Mesenchymal stem cell (in vitro differentiated cells and primary cell): ENCODE data around the gene DOCK8.

Source experiments
- DNase-seq: peaks from one replicate; pipeline ENCODE4 v3.0.0-alpha.2; 2013
- H2AFZ ChIP-seq: one replicate; pipeline ENCODE4 v1.6.1; 2013; ENCODE audit warnings: low read depth, mild to moderate bottlenecking, control low read depth, inconsistent platforms, low read length, moderate library complexity
- H2AK5ac ChIP-seq: 2 replicates; pipeline ENCODE4 v1.6.1; 2013; ENCODE audit warnings: low read length, moderate library complexity, mild to moderate bottlenecking, inconsistent platforms; ENCODE audit not compliant: severe bottlenecking
- H2BK120ac ChIP-seq: one replicate; pipeline ENCODE4 v1.6.1; 2013; ENCODE audit warnings: low read depth, mild to moderate bottlenecking, inconsistent platforms, low read length, moderate library complexity
- H2BK12ac ChIP-seq, 2 experiments: one replicate each; pipeline ENCODE4 v1.6.1; 2013; ENCODE audit warnings: inconsistent platforms in 2 of 2, low read length in 2 of 2, mild to moderate bottlenecking in 2 of 2, moderate library complexity in 2 of 2, control low read depth in 1 of 2
- H2BK15ac ChIP-seq: one replicate; pipeline ENCODE4 v1.6.1; 2013; ENCODE audit warnings: mild to moderate bottlenecking, low read depth, inconsistent platforms; ENCODE audit not compliant: poor library complexity, severe bottlenecking
- H2BK5ac ChIP-seq: 2 replicates; pipeline ENCODE4 v1.6.1; 2013; ENCODE audit warnings: low read depth, mild to moderate bottlenecking, low read length, control low read depth, inconsistent platforms; ENCODE audit not compliant: poor library complexity, severe bottlenecking
- H3K14ac ChIP-seq, 2 experiments: one replicate each; pipeline ENCODE4 v1.6.1; 2013; ENCODE audit warnings: inconsistent platforms in 2 of 2, low read length in 2 of 2, control low read depth in 1 of 2, mild to moderate bottlenecking in 1 of 2, moderate library complexity in 1 of 2
- H3K18ac ChIP-seq, 2 experiments: one replicate each; pipeline ENCODE4 v1.6.1; 2013; ENCODE audit warnings: inconsistent platforms in 2 of 2, low read length in 2 of 2, control low read depth in 1 of 2, low read depth in 1 of 2, mild to moderate bottlenecking in 1 of 2
- H3K23ac ChIP-seq, 2 experiments: one replicate each; pipeline ENCODE4 v1.6.1; 2013; ENCODE audit warnings: inconsistent platforms in 2 of 2, low read length in 2 of 2, mild to moderate bottlenecking in 2 of 2, moderate library complexity in 2 of 2, control low read depth in 1 of 2
- H3K27ac ChIP-seq: 2 replicates; pipeline ENCODE4 v1.5.1; 2013; ENCODE audit warnings: mild to moderate bottlenecking, moderate library complexity, low read length, control low read depth, inconsistent platforms; ENCODE audit not compliant: poor library complexity, severe bottlenecking
- H3K27me3 ChIP-seq, 2 experiments: 2 replicates each; pipeline versions ENCODE4 v1.6.1 to v1.7.0; 2013; ENCODE audit warnings: low read length in 2 of 2, mild to moderate bottlenecking in 2 of 2, moderate library complexity in 2 of 2, control low read depth in 1 of 2, inconsistent platforms in 1 of 2; ENCODE audit not compliant: control insufficient read depth in 1 of 2, insufficient read depth in 1 of 2
- H3K36me3 ChIP-seq, 2 experiments: 2 replicates each; pipeline versions ENCODE4 v1.6.1 to v1.7.0; 2013; ENCODE audit warnings: low read length in 2 of 2, control low read depth in 1 of 2, inconsistent platforms in 1 of 2, low read depth in 1 of 2, mild to moderate bottlenecking in 1 of 2; ENCODE audit not compliant: insufficient read depth in 2 of 2, control insufficient read depth in 1 of 2
- H3K4ac ChIP-seq, 2 experiments: one replicate each; pipeline ENCODE4 v1.6.1; 2013; ENCODE audit warnings: inconsistent platforms in 2 of 2, low read length in 2 of 2, mild to moderate bottlenecking in 2 of 2, moderate library complexity in 2 of 2, control low read depth in 1 of 2, low read depth in 1 of 2
- H3K4me1 ChIP-seq: 2 replicates; pipeline ENCODE4 v1.6.1; 2013; ENCODE audit warnings: low read depth, low read length, control low read depth; ENCODE audit not compliant: control insufficient read depth, insufficient read depth
- H3K4me2 ChIP-seq: 2 replicates; pipeline ENCODE4 v1.6.1; 2013; ENCODE audit warnings: low read length, mild to moderate bottlenecking, inconsistent platforms; ENCODE audit not compliant: poor library complexity, severe bottlenecking
- H3K4me3 ChIP-seq, 2 experiments: 2 replicates each; pipeline versions ENCODE4 v1.5.1 to v1.7.0; 2013; ENCODE audit warnings: low read length in 2 of 2, mild to moderate bottlenecking in 2 of 2, control low read depth in 1 of 2, low read depth in 1 of 2; ENCODE audit not compliant: insufficient read depth in 1 of 2
- H3K79me1 ChIP-seq: replicated peaks from 2 replicates; pipeline ENCODE4 v1.6.1; 2013; ENCODE audit warnings: mild to moderate bottlenecking, control low read depth, low read length, inconsistent platforms; ENCODE audit not compliant: poor library complexity, severe bottlenecking
- H3K9ac ChIP-seq: 2 replicates; pipeline ENCODE4 v1.7.0; 2013; ENCODE audit warnings: mild to moderate bottlenecking, low read length, moderate library complexity
- H3K9me3 ChIP-seq: 2 replicates; pipeline ENCODE4 v1.7.0; 2013; ENCODE audit warnings: mild to moderate bottlenecking, low read length; ENCODE audit not compliant: control insufficient read depth
- H4K8ac ChIP-seq: one replicate; pipeline ENCODE4 v1.6.1; 2013; ENCODE audit warnings: inconsistent platforms, mild to moderate bottlenecking, low read length, moderate library complexity
- H4K91ac ChIP-seq: one replicate; pipeline ENCODE4 v1.6.1; 2013; ENCODE audit warnings: mild to moderate bottlenecking, low read length, inconsistent platforms
- WGBS: methylation state at CpG from one replicate; pipeline ENCODE4 v1.1.7; 2013; ENCODE audit warnings: mixed read lengths; 5-methylcytosine and 5-hydroxymethylcytosine counted together

DOCK8 gene

GRCh38 chr9:353077-353476 is 138.4 kb downstream of the DOCK8 start:
- Histone ChIP-seq H4K91ac (no peak overlapping the region), H3K27me3 (peaks cover 8 to 15% of the 10 kb centered on the region in 2 experiments), H3K18ac (no peak overlapping the region), H3K79me1 (no peaks in the 10 kb centered on the region), H3K36me3 (no peaks in the 10 kb centered on the region), H2BK15ac (no peak overlapping the region), H3K4me1 (no peaks in the 10 kb centered on the region), H3K4me3 (no peak overlapping the region), H2BK120ac (no peak overlapping the region), H3K14ac (no peak overlapping the region), H3K9ac (no peak overlapping the region), H3K23ac (no peak overlapping the region), H2BK5ac (no peak overlapping the region), H2AFZ (no peak overlapping the region), H2AK5ac (no peak overlapping the region), H3K9me3 (no peaks in the 10 kb centered on the region), H2BK12ac (no peak overlapping the region), H3K27ac (no peak overlapping the region), H3K4ac (no peak overlapping the region), H3K4me2 (no peak overlapping the region), H4K8ac (no peak overlapping the region)
- WGBS, result no CpG with 5 or more reads among the region's 1 CpG
- no peak for DNase-seq

GRCh38 chr9:354453-354852 is 139.8 kb downstream of the DOCK8 start:
- H3K18ac ChIP-seq, result no peak overlapping the region
- no peak overlapping the region for H2BK12ac ChIP-seq
- no peaks in the 10 kb centered on the region for H3K79me1 ChIP-seq
- WGBS, result 61% methylated on average over 8 of the region's 8 CpGs
- no peak overlapping the region for H3K4me3 ChIP-seq
- no peak overlapping the region for H2BK5ac ChIP-seq
- peaks cover 4 to 9% of the 10 kb centered on the region in 2 experiments for H3K27me3 ChIP-seq
- no peaks in the 10 kb centered on the region for H3K36me3 ChIP-seq
- no peak overlapping the region for H3K14ac ChIP-seq
- no peak overlapping the region for H3K4me2 ChIP-seq
- no peaks in the 10 kb centered on the region for H3K9me3 ChIP-seq
- H3K4me1 ChIP-seq, result no peaks in the 10 kb centered on the region
- H4K91ac ChIP-seq, result peak overlapping the region; percentile 39
- H2AFZ ChIP-seq, result no peak overlapping the region
- H3K23ac ChIP-seq, result no peak overlapping the region
- no peak overlapping the region for H3K4ac ChIP-seq
- no peak overlapping the region for H3K9ac ChIP-seq
- H3K27ac ChIP-seq, result no peak overlapping the region
- no peak overlapping the region for H2AK5ac ChIP-seq
- H2BK120ac ChIP-seq, result no peak overlapping the region
- H2BK15ac ChIP-seq, result no peak overlapping the region
- DNase-seq, result no peak
- no peak overlapping the region for H4K8ac ChIP-seq

GRCh38 chr9:357560-357959 is 142.9 kb downstream of the DOCK8 start:
- no peak overlapping the region for H2AK5ac ChIP-seq
- no peak overlapping the region for H3K14ac ChIP-seq
- H3K27me3 ChIP-seq, result peaks cover 0 to 4% of the 10 kb centered on the region in 2 experiments
- H4K8ac ChIP-seq, result no peak overlapping the region
- H3K4me1 ChIP-seq, result no peaks in the 10 kb centered on the region
- no peaks in the 10 kb centered on the region for H3K9me3 ChIP-seq
- no peak overlapping the region for H2BK12ac ChIP-seq
- no peak overlapping the region for H3K9ac ChIP-seq
- H2BK15ac ChIP-seq, result no peak overlapping the region
- H3K36me3 ChIP-seq, result no peaks in the 10 kb centered on the region
- H3K4ac ChIP-seq, result no peak overlapping the region
- no peak overlapping the region for H2BK120ac ChIP-seq
- H3K79me1 ChIP-seq, result no peaks in the 10 kb centered on the region
- no peak overlapping the region for H2AFZ ChIP-seq
- H3K27ac ChIP-seq, result no peak overlapping the region
- H4K91ac ChIP-seq, result no peak overlapping the region
- no peak overlapping the region for H3K23ac ChIP-seq
- 77% methylated on average over 4 of the region's 4 CpGs for WGBS
- no peak overlapping the region for H3K4me3 ChIP-seq
- no peak overlapping the region for H3K4me2 ChIP-seq
- H2BK5ac ChIP-seq, result no peak overlapping the region
- no peak overlapping the region for H3K18ac ChIP-seq
- DNase-seq, result no peak

GRCh38 chr9:362561-363273 is 148.1 kb downstream of the DOCK8 start:
- Histone ChIP-seq H3K4me1 (no peaks in the 10 kb centered on the region), H3K18ac (no peak overlapping the region), H4K8ac (no peak overlapping the region), H3K14ac (no peak overlapping the region), H3K4ac (no peak overlapping the region), H3K36me3 (no peaks in the 10 kb centered on the region), H3K4me2 (no peak overlapping the region), H2BK12ac (no peak overlapping the region), H3K79me1 (no peaks in the 10 kb centered on the region), H4K91ac (no peak overlapping the region), H2BK5ac (no peak overlapping the region), H2AK5ac (no peak overlapping the region), H3K9me3 (no peaks in the 10 kb centered on the region), H3K23ac (no peak overlapping the region), H3K27ac (no peak overlapping the region), H2BK120ac (no peak overlapping the region), H2AFZ (no peak overlapping the region), H2BK15ac (no peak overlapping the region), H3K9ac (no peak overlapping the region), H3K4me3 (no peak overlapping the region), H3K27me3 (no peaks in the 10 kb centered on the region)
- DNase-seq, result no peak
- WGBS, result 65% methylated on average over 7 of the region's 7 CpGs
